HepG2 (cell line): ENCODE results near the gene SPHK2. TPM values are rescaled to one million over a fixed set of nuclear protein-coding genes. Genes with fewer than 3 reads are reported as not detected.

Experiments used
- ATF7 ChIP-seq, 2 experiments: fragments of 450-650 bp in 1 of 2; sonication (generic) in 1 of 2; formaldehyde crosslinking in 1 of 2; IDR thresholded peaks; 2 replicates each; pipeline versions ENCODE4 v1.4.0 to v1.6.1; 2016 to 2020; ENCODE audit warnings: antibody characterized with exemption in 1 of 2, mild to moderate bottlenecking in 1 of 2, missing genetic modification reagents in 1 of 2
- CBFB ChIP-seq: sonication (generic); formaldehyde crosslinking; IDR thresholded peaks from 2 replicates; pipeline ENCODE4 v1.4.0; 2020; ENCODE audit warnings: missing genetic modification reagents
- GABPA ChIP-seq, 2 experiments: IDR thresholded peaks; 2 replicates each; pipeline ENCODE4 v1.6.1; 2011 to 2016; ENCODE audit warnings: low read depth in 2 of 2, low read length in 1 of 2, missing biosample characterization in 1 of 2, missing genetic modification characterization in 1 of 2
- HCFC1 ChIP-seq: fragments of 150-350 bp; IDR thresholded peaks from 2 replicates; pipeline ENCODE4 v1.6.1; 2014; ENCODE audit warnings: low read depth, low read length
- HHEX ChIP-seq: IDR thresholded peaks from 2 replicates; pipeline ENCODE4 v1.6.1; 2016; ENCODE audit warnings: control low read depth
- MAFF ChIP-seq: IDR thresholded peaks from 2 replicates; pipeline ENCODE4 v1.6.1; 2011; ENCODE audit warnings: low read depth, low read length, improper control_type of control experiment
- REL ChIP-seq: sonication (generic); formaldehyde crosslinking; conservative IDR thresholded peaks from 2 replicates; pipeline ENCODE4 v1.8.0; 2022; ENCODE audit warnings: mild to moderate bottlenecking, missing genetic modification reagents, moderate library complexity
- WIZ ChIP-seq: sonication (generic); formaldehyde crosslinking; IDR thresholded peaks from 2 replicates; pipeline ENCODE4 v1.5.1; 2020; ENCODE audit warnings: mild to moderate bottlenecking, missing genetic modification reagents
- ZIK1 ChIP-seq: sonication (generic); formaldehyde crosslinking; IDR thresholded peaks from 2 replicates; pipeline ENCODE4 v1.5.0; 2020; ENCODE audit warnings: mild to moderate bottlenecking, low read depth, missing genetic modification reagents, borderline replicate concordance
- ZNF138 ChIP-seq: sonication (generic); formaldehyde crosslinking; IDR thresholded peaks from 2 replicates; pipeline ENCODE4 v1.5.0; 2020; ENCODE audit warnings: mild to moderate bottlenecking, low read depth, missing genetic modification reagents
- ZNF180 ChIP-seq: sonication (generic); formaldehyde crosslinking; IDR thresholded peaks from 2 replicates; pipeline ENCODE4 v1.4.0; 2020; ENCODE audit warnings: low read depth, missing genetic modification reagents, borderline replicate concordance
- ZNF598 ChIP-seq: sonication (generic); formaldehyde crosslinking; IDR thresholded peaks from 2 replicates; pipeline ENCODE4 v1.5.1; 2020; ENCODE audit warnings: mild to moderate bottlenecking, missing genetic modification reagents, borderline replicate concordance
- ZNF644 ChIP-seq: IDR thresholded peaks from 2 replicates; pipeline ENCODE4 v1.6.1; 2016; ENCODE audit warnings: low read depth
- polyA plus RNA-seq, 8 experiments: library from polyadenylated mRNA; depleted of rRNA in 3 of 8; stranded (reverse) in 7 of 8; unstranded in 1 of 8; fragments of >200 nt; fragmentation: Illumina TruSeq in 4 of 8; extraction: Trizol in 4 of 8; gene quantifications; 2 replicates each; pipeline versions ENCODE4 v1.2.1 to v1.2.3, GENCODE V29; 2011 to 2016; ENCODE audit warnings: low read depth in 4 of 8, missing spikeins in 1 of 8, mixed read lengths in 1 of 8; ENCODE audit not compliant: insufficient read depth in 1 of 8
- total RNA-seq, 5 experiments: library from RNA; depleted of rRNA; stranded (reverse); fragments of >200 nt; fragmentation: Illumina TruSeq; extraction: Trizol; gene quantifications; 2 replicates each; pipeline ENCODE4 v1.2.3, GENCODE V29; 2016; ENCODE audit warnings: low read depth in 1 of 5
- TF ChIP-seq, protein P1 (sequence below): sonication (generic); formaldehyde crosslinking; IDR thresholded peaks from 2 replicates; pipeline ENCODE4 v1.5.1; 2020; ENCODE audit warnings: missing genetic modification reagents, mild to moderate bottlenecking, borderline replicate concordance
- TF ChIP-seq, protein P2 (sequence below): sonication (generic); formaldehyde crosslinking; IDR thresholded peaks from 2 replicates; pipeline ENCODE4 v1.5.0; 2020; ENCODE audit warnings: mild to moderate bottlenecking, missing genetic modification reagents
- TF ChIP-seq, protein P3 (sequence below): sonication (generic); formaldehyde crosslinking; IDR thresholded peaks from 2 replicates; pipeline ENCODE4 v1.5.1; 2020; ENCODE audit warnings: mild to moderate bottlenecking, missing genetic modification reagents, moderate library complexity
- TF ChIP-seq, protein P4 (sequence below): sonication (generic); formaldehyde crosslinking; IDR thresholded peaks from 2 replicates; pipeline ENCODE4 v1.5.0; 2020; ENCODE audit warnings: mild to moderate bottlenecking, missing genetic modification reagents, borderline replicate concordance
- TF ChIP-seq, protein P5 (sequence below): sonication (generic); formaldehyde crosslinking; IDR thresholded peaks from 2 replicates; pipeline ENCODE4 v1.4.0; 2020; ENCODE audit warnings: mild to moderate bottlenecking, low read depth, missing genetic modification reagents

The SPHK2 gene
- total and polyA plus RNA-seq, 2 of the 13 experiments (the other 11 are each of a cell fraction or from before 2014, with no cell fraction given) = 2.9 to 14.4 TPM

DNA sequence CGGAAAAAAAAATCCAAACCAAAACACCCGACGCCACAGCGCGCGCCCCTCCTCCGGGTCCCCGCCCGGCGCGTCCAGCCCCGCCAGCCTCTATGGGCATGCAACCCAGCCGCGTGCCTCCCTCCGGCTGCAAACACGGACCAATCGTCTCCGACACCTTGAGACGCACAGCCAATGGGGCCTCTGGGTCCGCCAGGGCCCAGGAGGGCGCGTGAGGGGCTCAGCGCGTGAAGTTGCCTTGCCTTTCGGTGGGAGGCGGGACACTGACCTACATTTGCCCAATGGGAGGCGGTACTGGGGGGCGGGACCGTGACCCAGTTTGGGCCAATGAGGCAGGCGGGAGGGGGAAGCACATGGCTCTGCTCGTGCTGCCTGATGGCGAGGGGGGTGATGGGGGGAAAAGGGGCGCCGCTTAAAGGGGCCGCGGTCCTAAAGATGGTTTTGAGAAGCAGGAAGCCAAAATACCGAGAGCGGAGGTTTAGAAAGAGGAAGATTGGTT is 18.2 kb downstream of the SPHK2 start (continued):
- TF ChIP-seq, protein P1, sequence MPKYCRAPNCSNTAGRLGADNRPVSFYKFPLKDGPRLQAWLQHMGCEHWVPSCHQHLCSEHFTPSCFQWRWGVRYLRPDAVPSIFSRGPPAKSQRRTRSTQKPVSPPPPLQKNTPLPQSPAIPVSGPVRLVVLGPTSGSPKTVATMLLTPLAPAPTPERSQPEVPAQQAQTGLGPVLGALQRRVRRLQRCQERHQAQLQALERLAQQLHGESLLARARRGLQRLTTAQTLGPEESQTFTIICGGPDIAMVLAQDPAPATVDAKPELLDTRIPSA = no peak
- TF ChIP-seq HHEX (CRISPR knock-in tag) = no peak
- TF ChIP-seq ZNF598 (CRISPR knock-in tag) = no peak; the same call in 1 of the 2 replicates
- no peak for TF ChIP-seq MAFF
- TF ChIP-seq GABPA (IDR thresholded peaks at IDR 0.05; ENCODE audit: low read depth, low read length) = no peak; the same call in 1 of the 2 replicates
- peak; percentile 57; the same call in 1 of the 2 replicates for TF ChIP-seq GABPA (CRISPR knock-in tag; IDR thresholded peaks at IDR 0.05; ENCODE audit: low read depth)
- TF ChIP-seq CBFB (CRISPR knock-in tag) = no peak
- TF ChIP-seq, protein P2, sequence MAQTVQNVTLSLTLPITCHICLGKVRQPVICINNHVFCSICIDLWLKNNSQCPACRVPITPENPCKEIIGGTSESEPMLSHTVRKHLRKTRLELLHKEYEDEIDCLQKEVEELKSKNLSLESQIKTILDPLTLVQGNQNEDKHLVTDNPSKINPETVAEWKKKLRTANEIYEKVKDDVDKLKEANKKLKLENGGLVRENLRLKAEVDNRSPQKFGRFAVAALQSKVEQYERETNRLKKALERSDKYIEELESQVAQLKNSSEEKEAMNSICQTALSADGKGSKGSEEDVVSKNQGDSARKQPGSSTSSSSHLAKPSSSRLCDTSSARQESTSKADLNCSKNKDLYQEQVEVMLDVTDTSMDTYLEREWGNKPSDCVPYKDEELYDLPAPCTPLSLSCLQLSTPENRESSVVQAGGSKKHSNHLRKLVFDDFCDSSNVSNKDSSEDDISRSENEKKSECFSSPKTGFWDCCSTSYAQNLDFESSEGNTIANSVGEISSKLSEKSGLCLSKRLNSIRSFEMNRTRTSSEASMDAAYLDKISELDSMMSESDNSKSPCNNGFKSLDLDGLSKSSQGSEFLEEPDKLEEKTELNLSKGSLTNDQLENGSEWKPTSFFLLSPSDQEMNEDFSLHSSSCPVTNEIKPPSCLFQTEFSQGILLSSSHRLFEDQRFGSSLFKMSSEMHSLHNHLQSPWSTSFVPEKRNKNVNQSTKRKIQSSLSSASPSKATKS (CRISPR knock-in tag) = no peak
- no peak for TF ChIP-seq ATF7 (IDR thresholded peaks at IDR 0.05)
- TF ChIP-seq ATF7 (CRISPR knock-in tag; IDR thresholded peaks at IDR 0.05) = no peak; the same call in 1 of the 2 replicates
- TF ChIP-seq, protein P3, sequence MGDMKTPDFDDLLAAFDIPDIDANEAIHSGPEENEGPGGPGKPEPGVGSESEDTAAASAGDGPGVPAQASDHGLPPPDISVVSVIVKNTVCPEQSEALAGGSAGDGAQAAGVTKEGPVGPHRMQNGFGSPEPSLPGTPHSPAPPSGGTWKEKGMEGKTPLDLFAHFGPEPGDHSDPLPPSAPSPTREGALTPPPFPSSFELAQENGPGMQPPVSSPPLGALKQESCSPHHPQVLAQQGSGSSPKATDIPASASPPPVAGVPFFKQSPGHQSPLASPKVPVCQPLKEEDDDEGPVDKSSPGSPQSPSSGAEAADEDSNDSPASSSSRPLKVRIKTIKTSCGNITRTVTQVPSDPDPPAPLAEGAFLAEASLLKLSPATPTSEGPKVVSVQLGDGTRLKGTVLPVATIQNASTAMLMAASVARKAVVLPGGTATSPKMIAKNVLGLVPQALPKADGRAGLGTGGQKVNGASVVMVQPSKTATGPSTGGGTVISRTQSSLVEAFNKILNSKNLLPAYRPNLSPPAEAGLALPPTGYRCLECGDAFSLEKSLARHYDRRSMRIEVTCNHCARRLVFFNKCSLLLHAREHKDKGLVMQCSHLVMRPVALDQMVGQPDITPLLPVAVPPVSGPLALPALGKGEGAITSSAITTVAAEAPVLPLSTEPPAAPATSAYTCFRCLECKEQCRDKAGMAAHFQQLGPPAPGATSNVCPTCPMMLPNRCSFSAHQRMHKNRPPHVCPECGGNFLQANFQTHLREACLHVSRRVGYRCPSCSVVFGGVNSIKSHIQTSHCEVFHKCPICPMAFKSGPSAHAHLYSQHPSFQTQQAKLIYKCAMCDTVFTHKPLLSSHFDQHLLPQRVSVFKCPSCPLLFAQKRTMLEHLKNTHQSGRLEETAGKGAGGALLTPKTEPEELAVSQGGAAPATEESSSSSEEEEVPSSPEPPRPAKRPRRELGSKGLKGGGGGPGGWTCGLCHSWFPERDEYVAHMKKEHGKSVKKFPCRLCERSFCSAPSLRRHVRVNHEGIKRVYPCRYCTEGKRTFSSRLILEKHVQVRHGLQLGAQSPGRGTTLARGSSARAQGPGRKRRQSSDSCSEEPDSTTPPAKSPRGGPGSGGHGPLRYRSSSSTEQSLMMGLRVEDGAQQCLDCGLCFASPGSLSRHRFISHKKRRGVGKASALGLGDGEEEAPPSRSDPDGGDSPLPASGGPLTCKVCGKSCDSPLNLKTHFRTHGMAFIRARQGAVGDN (CRISPR knock-in tag) = peak; percentile 97
- TF ChIP-seq, protein P4, sequence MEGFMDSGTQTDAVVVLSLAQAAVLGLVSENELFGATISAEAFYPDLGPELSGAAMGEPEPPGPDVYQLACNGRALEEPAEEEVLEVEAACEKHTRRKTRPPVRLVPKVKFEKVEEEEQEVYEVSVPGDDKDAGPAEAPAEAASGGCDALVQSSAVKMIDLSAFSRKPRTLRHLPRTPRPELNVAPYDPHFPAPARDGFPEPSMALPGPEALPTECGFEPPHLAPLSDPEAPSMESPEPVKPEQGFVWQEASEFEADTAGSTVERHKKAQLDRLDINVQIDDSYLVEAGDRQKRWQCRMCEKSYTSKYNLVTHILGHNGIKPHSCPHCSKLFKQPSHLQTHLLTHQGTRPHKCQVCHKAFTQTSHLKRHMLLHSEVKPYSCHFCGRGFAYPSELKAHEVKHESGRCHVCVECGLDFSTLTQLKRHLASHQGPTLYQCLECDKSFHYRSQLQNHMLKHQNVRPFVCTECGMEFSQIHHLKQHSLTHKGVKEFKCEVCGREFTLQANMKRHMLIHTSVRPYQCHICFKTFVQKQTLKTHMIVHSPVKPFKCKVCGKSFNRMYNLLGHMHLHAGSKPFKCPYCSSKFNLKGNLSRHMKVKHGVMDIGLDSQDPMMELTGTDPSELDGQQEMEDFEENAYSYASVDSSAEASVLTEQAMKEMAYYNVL = no peak
- TF ChIP-seq ZIK1 = peak; percentile 85
- no peak for TF ChIP-seq ZNF644
- peak; percentile 94 for TF ChIP-seq REL (CRISPR knock-in tag)
- TF ChIP-seq WIZ (CRISPR knock-in tag) = no peak
- TF ChIP-seq, protein P5, sequence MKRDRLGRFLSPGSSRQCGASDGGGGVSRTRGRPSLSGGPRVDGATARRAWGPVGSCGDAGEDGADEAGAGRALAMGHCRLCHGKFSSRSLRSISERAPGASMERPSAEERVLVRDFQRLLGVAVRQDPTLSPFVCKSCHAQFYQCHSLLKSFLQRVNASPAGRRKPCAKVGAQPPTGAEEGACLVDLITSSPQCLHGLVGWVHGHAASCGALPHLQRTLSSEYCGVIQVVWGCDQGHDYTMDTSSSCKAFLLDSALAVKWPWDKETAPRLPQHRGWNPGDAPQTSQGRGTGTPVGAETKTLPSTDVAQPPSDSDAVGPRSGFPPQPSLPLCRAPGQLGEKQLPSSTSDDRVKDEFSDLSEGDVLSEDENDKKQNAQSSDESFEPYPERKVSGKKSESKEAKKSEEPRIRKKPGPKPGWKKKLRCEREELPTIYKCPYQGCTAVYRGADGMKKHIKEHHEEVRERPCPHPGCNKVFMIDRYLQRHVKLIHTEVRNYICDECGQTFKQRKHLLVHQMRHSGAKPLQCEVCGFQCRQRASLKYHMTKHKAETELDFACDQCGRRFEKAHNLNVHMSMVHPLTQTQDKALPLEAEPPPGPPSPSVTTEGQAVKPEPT (CRISPR knock-in tag) = peak; percentile 92
- TF ChIP-seq HCFC1 = 0 out of 2 replicates have a peak, but pooled peaks have one; percentile 9
- no peak for TF ChIP-seq ZNF180 (CRISPR knock-in tag)
- peak; percentile 87 for TF ChIP-seq ZNF138
